Muscle of leg (tissue), 9 donors: ENCODE results near the gene PDCD11. TPM values are rescaled to one million over a fixed set of nuclear protein-coding genes. Genes with fewer than 3 reads are reported as not detected.

Experiments used
- polyA plus RNA-seq, 8 donors: library from polyadenylated mRNA; unstranded; fragments of 120-200 nt; gene quantifications; one replicate each; pipeline versions ENCODE4 v1.2.1 to v1.2.3, GENCODE V29; 2013; ENCODE audit warnings: inconsistent platforms in 1 of 8, low replicate concordance in 1 of 8; ENCODE audit not compliant: insufficient read length in 8 of 8, insufficient read depth in 1 of 8
- total RNA-seq: library from RNA; stranded (reverse); fragments of 120-200 nt; gene quantifications from one replicate; pipeline ENCODE4 v1.2.4, GENCODE V29; 2013

Gene PDCD11
- total and polyA plus RNA-seq, 9 donors = 23.5 to 30.3 (median 26.6) TPM

Other genes with a start within 250 kb of the PDCD11 start
- gene NT5C2, start 203.4 kb upstream of the PDCD11 start, total RNA-seq = 84.1 TPM
- 100 to 1,000 TPM; 102 to 179 (median 125) TPM for gene NT5C2, start 203.4 kb upstream of the PDCD11 start, polyA plus RNA-seq
- not detected for gene RPEL1, start 150.7 kb upstream of the PDCD11 start, total RNA-seq
- under 1 TPM in 4 of 8 donors, not detected in 4; 0.08 to 0.12 (median 0.10) TPM for gene RPEL1, start 150.7 kb upstream of the PDCD11 start, polyA plus RNA-seq
- 0.13 TPM for gene INA, start 119.5 kb upstream of the PDCD11 start, total RNA-seq
- gene INA, start 119.5 kb upstream of the PDCD11 start, polyA plus RNA-seq = under 1 TPM; 0.06 to 0.73 (median 0.22) TPM
- gene PCGF6, start 45.5 kb upstream of the PDCD11 start, total RNA-seq = 9.4 TPM
- 1 to 10 TPM; 7.6 to 9.8 (median 8.9) TPM for gene PCGF6, start 45.5 kb upstream of the PDCD11 start, polyA plus RNA-seq
- 4.0 TPM for gene TAF5, start 28.6 kb upstream of the PDCD11 start, total RNA-seq
- 1 to 10 TPM; 3.3 to 5.4 (median 4.2) TPM for gene TAF5, start 28.6 kb upstream of the PDCD11 start, polyA plus RNA-seq
- gene ATP5MK, start 151 bp upstream of the PDCD11 start, total RNA-seq = 543 TPM
- gene ATP5MK, start 151 bp upstream of the PDCD11 start, polyA plus RNA-seq = 100 to 1,000 TPM; 219 to 293 (median 242) TPM
- gene CALHM2, start 55.7 kb downstream of the PDCD11 start, total RNA-seq = 10.5 TPM
- 10 to 100 TPM; 15.0 to 25.9 (median 18.6) TPM for gene CALHM2, start 55.7 kb downstream of the PDCD11 start, polyA plus RNA-seq
- not detected for gene CALHM1, start 62.3 kb downstream of the PDCD11 start, total RNA-seq
- under 1 TPM in 6 of 8 donors, not detected in 2; 0.05 to 0.43 (median 0.08) TPM for gene CALHM1, start 62.3 kb downstream of the PDCD11 start, polyA plus RNA-seq
- gene CALHM3, start 82.6 kb downstream of the PDCD11 start, total RNA-seq = not detected
- gene CALHM3, start 82.6 kb downstream of the PDCD11 start, polyA plus RNA-seq = under 1 TPM in 1 of 8 donors, not detected in 7; 0.13 TPM
- 19.8 TPM for gene NEURL1, start 97.1 kb downstream of the PDCD11 start, total RNA-seq
- gene NEURL1, start 97.1 kb downstream of the PDCD11 start, polyA plus RNA-seq = 10 to 100 TPM; 12.0 to 30.3 (median 18.0) TPM